ENCODE measurements around the gene EN1.

DNA sequence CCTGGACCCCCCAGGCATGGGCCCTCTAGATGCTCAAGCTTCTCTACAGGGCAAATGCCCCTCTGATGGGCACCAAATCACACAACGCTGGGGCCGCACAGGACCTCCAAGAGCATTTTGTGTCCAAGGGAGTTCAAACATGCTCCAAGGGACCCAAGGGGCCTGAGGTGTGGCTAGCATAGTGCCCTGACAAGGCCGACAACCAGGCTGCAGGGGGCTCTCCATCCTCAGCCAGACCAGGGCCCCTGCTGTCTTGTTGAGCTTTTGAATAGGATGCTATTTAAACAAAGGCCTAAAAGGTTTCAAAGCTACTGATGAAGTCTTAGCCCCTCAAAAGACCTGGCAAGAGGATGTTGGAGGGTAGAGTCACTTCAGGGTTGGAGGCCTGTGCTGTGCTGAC lies 33.1 kb downstream of the EN1 start:
- no peak for TF ChIP-seq CTCF (IDR thresholded peaks at IDR 0.05)
- TF ChIP-seq, protein P1, sequence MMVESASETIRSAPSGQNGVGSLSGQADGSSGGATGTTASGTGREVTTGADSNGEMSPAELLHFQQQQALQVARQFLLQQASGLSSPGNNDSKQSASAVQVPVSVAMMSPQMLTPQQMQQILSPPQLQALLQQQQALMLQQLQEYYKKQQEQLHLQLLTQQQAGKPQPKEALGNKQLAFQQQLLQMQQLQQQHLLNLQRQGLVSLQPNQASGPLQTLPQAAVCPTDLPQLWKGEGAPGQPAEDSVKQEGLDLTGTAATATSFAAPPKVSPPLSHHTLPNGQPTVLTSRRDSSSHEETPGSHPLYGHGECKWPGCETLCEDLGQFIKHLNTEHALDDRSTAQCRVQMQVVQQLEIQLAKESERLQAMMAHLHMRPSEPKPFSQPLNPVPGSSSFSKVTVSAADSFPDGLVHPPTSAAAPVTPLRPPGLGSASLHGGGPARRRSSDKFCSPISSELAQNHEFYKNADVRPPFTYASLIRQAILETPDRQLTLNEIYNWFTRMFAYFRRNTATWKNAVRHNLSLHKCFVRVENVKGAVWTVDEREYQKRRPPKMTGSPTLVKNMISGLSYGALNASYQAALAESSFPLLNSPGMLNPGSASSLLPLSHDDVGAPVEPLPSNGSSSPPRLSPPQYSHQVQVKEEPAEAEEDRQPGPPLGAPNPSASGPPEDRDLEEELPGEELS (CRISPR knock-in tag; IDR thresholded peaks at IDR 0.05) = no peak
- TF ChIP-seq CREB1 (CRISPR knock-in tag; IDR thresholded peaks at IDR 0.05) = no peak
- no peak for TF ChIP-seq ATF2 (CRISPR knock-in tag; IDR thresholded peaks at IDR 0.05; ENCODE audit: borderline replicate concordance, low read depth)
- TF ChIP-seq SP1 (CRISPR knock-in tag; conservative IDR thresholded peaks at IDR 0.05) = no peak
